GM21367 (cell line): ENCODE results near the gene PEX11B.

Source experiments
- ATAC-seq: cut with Tn5 transposase; IDR thresholded peaks from one replicate; pipeline ENCODE4 v1.9.1; 2021; ENCODE audit not compliant: unreplicated experiment

The PEX11B gene

GRCh38 chr1:145918144-145918991, at the start of gene PEX11B:
Gene PEX11B (minus strand): TSS chr1:145918717. CDS start chr1:145918688, 29 bp downstream.
- peak; percentile 60 for ATAC-seq

DNA sequence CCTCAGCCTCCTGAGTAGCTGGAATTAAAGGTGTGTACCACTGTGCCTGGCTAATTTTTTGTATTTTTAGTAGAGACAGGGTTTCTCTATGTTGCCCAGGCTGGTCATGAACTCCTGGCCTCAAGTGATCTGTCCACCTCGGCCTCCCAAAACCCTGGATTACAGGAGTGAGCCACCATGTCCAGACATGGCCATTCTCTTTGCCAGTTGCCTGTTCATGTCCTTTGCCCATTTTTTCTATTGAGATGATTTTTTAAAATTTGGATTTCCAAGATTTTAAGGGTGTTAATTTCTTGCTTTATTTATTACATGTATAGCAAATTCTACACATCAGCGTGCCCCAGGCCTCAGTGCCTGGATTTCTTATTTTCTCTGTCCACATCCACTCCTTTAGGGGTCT, 48.8 kb upstream of the PEX11B start:
- no peak for ATAC-seq

- ATAC-seq = no peak
Measured at GRCh38 chr1:145965119-145965744, 46.7 kb upstream of the PEX11B start.

- peak; percentile 88 for ATAC-seq
Measured at GRCh38 chr1:145964328-145965118, 46.0 kb upstream of the PEX11B start, which contains the start of the genes ANKRD34A and POLR3GL. Gene ANKRD34A (minus strand): TSS chr1:145964575. CDS start chr1:145961759, 2,816 bp downstream. Gene POLR3GL (plus strand): TSS chr1:145964690. CDS start chr1:145974866, 10,176 bp downstream.

DNA sequence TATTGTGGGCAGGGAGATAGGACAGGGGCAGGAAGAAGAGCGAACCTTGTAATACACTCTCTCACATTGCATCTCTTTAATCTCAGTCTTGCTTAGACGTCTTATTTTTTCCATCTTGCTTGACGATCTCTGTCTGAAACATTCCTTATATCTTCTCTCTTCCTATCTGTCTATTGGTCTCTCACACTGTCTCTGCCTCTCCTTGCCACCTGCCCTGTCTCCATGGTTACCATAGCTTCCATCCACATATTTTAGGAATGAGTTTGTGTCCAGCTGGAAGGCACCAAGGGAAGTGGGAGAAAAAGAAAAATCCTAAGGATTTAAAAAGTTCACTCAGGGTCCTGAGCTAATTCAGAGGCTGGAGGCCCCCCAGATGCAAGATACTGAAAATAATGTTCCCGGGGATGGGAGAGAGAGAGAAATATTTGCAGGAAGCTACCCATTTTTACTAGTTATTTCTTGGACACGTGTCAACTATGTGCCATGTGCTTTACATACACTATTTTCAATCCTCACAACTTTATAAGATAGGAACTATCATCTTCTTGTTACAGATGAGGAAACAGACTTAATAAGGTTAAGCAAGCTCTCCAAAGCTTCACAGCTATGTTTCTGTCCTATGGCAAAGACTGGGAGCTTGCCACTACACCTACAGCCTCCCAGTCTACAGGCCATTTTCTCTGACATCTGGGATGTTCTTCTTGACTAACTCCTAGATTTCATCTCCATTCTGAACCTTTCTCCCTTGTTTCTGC, 44.9 kb upstream of the PEX11B start:
- ATAC-seq = no peak

- ATAC-seq = no peak
Measured at GRCh38 chr1:145962157-145963102, 43.9 kb upstream of the PEX11B start.

DNA sequence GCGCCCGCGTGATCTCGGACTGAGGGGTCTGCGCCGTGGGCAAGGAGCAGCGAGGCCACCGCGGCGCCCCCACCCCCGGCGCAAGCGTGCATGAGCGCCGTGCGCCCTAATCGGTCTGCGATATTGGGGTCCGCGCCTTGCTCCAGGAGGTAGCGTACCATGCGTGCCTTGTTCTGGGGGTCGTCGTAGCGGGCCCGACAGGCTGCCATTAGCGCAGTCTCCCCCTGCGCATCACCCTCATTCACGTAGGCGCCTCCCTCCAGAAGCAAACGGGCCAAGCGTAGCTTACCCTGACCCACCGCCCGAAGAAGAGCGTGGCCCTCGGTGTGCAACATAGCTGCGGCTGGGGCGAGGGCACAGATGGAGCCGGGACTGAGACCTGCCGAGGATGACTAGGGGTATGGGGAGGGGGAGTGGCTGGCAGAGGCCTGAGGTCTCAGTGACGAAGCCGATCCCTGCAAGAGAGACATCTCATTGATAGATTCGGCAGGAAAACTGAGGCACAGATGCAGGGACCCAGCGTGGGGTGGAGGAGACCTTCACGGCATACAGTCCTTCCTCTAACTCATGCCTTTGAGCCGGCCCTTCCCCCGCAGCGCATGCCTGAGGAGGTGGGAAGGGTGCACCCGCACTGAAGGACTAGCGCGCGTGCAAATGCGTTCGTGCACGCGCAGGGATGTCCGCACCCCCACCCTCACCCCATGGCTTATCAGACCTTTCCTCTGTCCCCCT, 43.1 kb upstream of the PEX11B start:
- ATAC-seq = no peak

DNA sequence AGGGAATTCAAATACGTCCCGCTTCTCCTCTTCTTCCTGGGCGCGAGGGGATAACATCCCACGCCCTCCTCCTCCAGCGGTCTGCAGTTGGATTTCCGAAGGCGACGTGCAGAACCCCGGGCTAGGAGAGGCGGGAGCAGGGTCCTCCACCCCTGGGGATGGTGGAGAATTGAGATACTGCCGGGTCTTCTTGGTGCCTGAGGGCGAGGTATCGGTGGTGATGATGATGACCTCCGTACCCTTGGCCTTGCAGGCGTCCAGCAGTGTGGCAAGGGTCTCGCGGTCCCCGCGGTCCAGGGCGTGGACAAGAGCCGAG, 42.5 kb upstream of the PEX11B start:
- ATAC-seq = no peak

GRCh38 chr1:145960468-145961108, 42.1 kb upstream of the PEX11B start:
- ATAC-seq = no peak

- no peak for ATAC-seq
Measured at GRCh38 chr1:145959957-145960467, 41.5 kb upstream of the PEX11B start.

DNA sequence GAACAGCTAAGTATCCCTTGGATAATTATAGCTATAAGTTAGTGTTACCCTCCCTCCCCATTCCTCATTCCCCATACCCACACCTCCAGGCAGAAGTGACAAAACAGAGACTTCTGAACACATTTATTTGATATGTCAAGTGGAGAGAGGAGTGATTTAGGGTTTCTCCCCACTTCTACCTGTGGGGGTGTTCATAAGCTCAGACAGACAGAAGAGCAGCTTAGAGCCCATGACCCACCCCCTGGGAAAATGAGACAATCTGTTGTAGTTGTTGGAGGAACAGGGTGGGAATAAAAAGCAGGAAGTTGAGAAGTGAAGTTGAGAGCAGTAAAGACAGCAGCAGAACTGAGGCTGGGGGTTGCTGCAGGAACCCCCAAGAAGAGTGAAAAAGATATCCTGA, 40.8 kb upstream of the PEX11B start:
- no peak for ATAC-seq

DNA sequence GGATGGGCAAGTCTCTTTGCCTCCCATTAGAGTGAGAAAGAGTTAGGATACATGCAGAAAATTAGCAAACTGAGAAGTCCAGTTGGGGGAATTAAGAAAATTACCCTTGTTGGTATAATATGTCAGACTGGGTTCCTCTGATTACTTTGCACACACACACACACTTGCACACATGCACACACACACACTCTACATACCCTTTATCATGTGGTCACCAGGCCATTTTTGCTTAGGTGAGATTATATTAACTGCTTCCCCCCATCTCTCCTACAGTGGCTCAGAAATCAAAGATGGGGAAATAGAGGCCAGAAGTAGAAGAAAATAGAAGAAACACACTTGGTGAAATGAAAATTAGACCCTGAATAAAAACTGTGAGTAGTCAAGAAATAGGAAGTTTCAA, 40.2 kb upstream of the PEX11B start:
- ATAC-seq = no peak

DNA sequence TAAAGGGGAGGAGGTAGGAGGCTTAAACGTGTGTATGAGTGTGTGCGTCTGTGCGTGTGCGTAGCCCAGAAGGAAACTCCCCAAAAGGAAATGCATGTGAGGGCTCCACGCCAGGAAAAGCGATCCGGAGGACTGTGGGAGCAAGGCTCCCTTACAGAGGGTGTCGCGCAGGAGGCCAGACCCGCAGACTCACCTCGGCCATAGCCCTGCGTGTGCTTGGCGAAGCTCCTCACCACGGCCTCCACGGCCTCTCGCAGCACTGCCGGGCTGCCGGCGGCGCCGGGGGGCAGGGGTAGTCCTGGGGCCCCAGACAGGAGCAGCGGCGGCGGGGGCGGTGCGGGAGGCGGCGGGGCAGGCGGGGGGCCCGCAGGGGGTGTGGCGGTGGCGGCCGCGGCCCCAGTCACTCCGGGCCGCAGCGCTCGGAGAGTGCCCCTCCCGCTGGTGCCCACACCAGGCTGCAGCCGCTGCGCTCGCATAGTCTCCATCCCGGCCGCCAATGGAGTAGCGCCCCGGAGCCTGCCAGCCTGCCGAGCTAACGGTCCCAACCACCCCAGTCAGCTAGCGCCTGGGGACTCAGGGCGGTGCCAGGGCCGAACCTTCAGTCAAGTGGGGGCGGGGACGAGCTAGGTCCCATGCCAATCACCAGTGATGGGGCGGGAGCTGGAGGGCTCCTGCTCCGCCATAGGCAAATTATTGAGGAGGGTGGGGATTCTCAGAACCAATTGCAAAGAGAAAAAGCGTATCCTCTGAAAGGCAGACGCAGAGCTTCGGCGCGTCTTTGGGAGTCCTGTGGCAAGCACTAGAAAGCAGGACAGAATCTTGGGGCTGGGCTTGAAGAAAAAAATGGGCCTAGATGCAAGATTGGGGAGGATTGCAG, 39.2 kb upstream of the PEX11B start, which contains the start of gene LIX1L:
LIX1L (minus strand) TSS at position 575 of the 877 bp plus-strand sequence; CDS start at position 485, 90 bp downstream.
- peak; percentile 77 for ATAC-seq

GRCh38 chr1:145956781-145957442, 38.4 kb upstream of the PEX11B start:
- ATAC-seq = no peak

DNA sequence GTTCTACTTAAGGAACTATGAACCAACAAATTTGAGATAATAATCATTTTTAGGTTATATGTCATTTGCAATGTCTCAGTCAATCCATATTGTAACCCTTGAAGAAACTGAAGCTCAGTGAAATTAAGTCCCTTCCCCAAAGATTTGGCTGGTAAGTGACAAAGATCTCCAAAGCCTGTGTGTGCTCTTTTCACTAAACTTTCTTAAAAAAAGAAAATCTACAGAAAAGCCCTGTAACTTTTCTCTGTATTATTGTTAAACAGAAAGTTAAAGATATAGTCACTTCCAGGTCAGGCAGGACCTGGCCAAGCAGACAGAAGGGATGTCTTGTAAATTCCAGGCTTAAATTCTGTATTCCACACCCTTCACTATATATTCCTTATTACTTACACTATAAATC, 37.8 kb upstream of the PEX11B start:
- no peak for ATAC-seq

GRCh38 chr1:145955436-145955835, 36.9 kb upstream of the PEX11B start:
- no peak for ATAC-seq

DNA sequence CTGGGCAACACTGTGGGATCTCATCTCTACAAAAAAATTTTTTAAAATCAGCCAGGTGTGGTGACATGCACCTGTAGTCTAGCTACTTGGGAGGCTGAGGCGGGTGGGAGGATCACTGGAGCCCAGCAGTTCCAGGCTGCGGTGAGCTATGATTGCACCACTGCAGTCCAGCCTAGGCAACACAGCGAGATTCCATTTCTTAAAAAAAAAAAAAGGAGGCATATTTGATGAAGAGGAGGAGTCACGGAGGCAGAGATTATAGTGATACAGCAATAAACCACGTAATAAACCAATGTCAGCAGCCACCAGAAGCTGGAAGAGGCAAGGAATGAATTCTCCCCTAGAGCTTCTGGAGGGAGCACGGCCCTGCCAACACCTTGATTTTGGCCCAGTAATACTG, 35.3 kb upstream of the PEX11B start:
- no peak for ATAC-seq
